ENCODE results near the gene WDFY4.

Gene WDFY4

DNA sequence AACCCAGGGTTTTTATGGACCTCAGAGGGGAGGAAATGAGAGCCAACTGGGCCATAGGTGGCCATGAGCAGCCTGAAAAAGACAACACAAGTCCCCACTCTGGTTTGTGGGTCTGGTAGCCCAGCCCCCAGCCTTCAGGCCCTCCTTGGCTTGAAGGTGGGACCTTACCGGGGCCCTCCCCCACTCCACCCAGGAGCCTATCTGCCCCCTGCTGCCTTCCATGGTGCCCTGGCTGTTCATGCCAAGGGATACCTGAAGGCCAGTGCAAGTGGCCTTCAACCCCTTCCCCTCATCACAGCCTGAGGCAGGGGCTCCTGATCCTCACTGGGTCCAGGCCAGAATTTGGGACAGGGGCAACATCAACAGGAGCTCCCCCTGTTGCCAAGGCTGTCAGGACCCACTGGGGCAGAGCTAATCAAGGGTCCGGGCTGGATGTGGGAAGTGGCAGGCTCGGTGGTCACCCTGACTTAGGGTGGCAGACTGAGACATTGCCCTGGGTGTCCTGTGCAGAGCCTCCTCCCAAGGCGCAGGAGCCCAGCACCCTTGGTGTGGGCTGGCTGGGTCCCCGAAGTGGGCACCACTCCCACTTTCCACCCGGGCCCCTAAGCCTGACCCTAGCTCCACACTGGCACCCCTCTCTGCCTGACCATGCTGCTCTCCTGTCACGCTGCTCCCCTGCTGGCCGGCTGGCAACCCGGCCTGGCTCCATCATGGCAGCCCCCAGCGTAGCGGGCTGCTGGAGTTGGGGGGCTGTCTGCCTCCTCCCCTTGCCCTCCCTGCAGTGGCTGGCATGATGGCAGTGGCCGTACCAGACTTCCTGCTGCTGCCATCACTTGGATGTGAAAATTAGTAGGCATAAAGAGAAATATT lies 6.4 kb downstream of the WDFY4 start:
- no peak overlapping the region for H3K4me2 ChIP-seq (ENCODE audit: insufficient read depth, low read length, poor library complexity, severe bottlenecking)
- H2BK12ac ChIP-seq (ENCODE audit: low read length) = no peak overlapping the region
- no peak overlapping the region for H3K14ac ChIP-seq (ENCODE audit: low read length)
- peaks cover 0 to 3% of the 10 kb centered on the region in 2 donors for H3K9me3 ChIP-seq (replicated peaks in 1 of 2; ENCODE audit: control insufficient read depth in 2 of 2, insufficient read depth in 1 of 2, low read depth in 1 of 2, low read length in 2 of 2)
- no peak overlapping the region for H2AFZ ChIP-seq (ENCODE audit: low read length)
- H3K4ac ChIP-seq (ENCODE audit: low read length) = no peak overlapping the region
- no peak overlapping the region for H3K23ac ChIP-seq (ENCODE audit: low read depth, low read length, poor library complexity)
- H3K27ac ChIP-seq (replicated peaks; ENCODE audit: low read length) = no peak overlapping the region
- no CpG with 5 or more reads among the region's 12 CpGs for WGBS, 2 donors (ENCODE audit: extremely low coverage in 2 of 2, insufficient read length in 2 of 2, insufficient replicate concordance in 1 of 2)
- H3K18ac ChIP-seq (ENCODE audit: low read length) = peak overlapping the region; percentile 77
- H3K4me1 ChIP-seq (ENCODE audit: control insufficient read depth in 2 of 2, insufficient read depth in 1 of 2, low read depth in 1 of 2, low read length in 2 of 2) = no peaks in the 10 kb centered on the region
- no peak overlapping the region for H3K4me3 ChIP-seq (ENCODE audit: low read length in 2 of 2)
- H3K9ac ChIP-seq (ENCODE audit: low read depth, low read length, poor library complexity) = no peak overlapping the region
- H3K79me1 ChIP-seq (ENCODE audit: low read depth, low read length) = no peaks in the 10 kb centered on the region
- H2AK5ac ChIP-seq (ENCODE audit: low read depth, low read length) = peak overlapping the region; percentile 56
- no peak for DNase-seq (ENCODE audit: low spot score)
- no peak overlapping the region for H2BK15ac ChIP-seq (ENCODE audit: low read length)
- H2BK5ac ChIP-seq (ENCODE audit: low read length) = peak overlapping the region; percentile 70
- no peak overlapping the region for H4K91ac ChIP-seq (ENCODE audit: low read depth, low read length, poor library complexity)
- H3K27me3 ChIP-seq (ENCODE audit: control insufficient read depth in 3 of 3, insufficient read depth in 3 of 3, low read depth in 1 of 3, low read length in 3 of 3) = no peaks in the 10 kb centered on the region
- H3K36me3 ChIP-seq (replicated peaks in 1 of 2; ENCODE audit: control insufficient read depth in 2 of 2, insufficient read depth in 2 of 2, low read length in 2 of 2) = no peaks in the 10 kb centered on the region
- H2BK120ac ChIP-seq (ENCODE audit: low read depth, low read length) = peak overlapping the region; percentile 13
- no peak overlapping the region for H4K8ac ChIP-seq (ENCODE audit: low read depth, low read length)

DNA sequence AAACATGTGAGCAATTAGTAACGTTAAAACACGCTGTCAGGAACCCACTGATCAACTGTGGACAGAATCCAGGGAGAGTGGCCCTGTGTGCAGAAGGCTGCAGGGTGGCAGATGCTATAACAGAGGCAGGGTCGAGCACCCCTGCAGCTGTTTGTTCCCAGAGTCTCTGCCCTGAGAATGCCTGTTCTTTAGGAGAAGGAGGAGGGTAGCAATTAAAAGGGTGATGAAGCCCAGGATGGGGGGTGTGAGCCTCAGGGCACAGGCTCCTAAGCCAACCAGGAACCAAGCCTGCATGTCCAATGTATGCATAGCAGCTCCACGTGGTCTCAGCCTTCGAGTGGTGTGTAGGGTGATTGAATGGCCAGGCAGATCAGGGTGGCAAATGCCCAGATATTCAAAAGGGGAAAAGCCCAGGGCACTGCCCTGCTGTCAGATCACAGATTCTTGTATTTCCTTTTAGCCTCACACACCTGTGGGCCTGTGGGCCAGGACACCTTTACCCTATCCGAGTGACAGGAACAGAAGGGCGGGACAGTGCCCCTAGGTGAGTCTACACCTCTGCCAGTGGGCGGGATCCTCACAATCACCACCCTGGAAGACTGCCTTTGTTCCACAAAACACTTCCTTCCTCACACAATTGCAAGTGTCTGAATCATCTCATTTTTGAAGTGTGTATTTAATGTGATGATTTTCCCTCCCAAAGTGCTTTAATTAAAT lies 7.3 kb downstream of the WDFY4 start:
- H4K91ac ChIP-seq (ENCODE audit: low read depth, low read length, poor library complexity) = no peak overlapping the region
- no peak overlapping the region for H4K8ac ChIP-seq (ENCODE audit: low read depth, low read length)
- no peak overlapping the region for H3K4me3 ChIP-seq (ENCODE audit: low read length in 2 of 2)
- H3K4me2 ChIP-seq (ENCODE audit: insufficient read depth, low read length, poor library complexity, severe bottlenecking) = no peak overlapping the region
- no peak overlapping the region for H3K23ac ChIP-seq (ENCODE audit: low read depth, low read length, poor library complexity)
- no peak overlapping the region for H3K27ac ChIP-seq (replicated peaks; ENCODE audit: low read length)
- no CpG with 5 or more reads among the region's 8 CpGs for WGBS, 2 donors (ENCODE audit: extremely low coverage in 2 of 2, insufficient read length in 2 of 2, insufficient replicate concordance in 1 of 2)
- no peaks in the 10 kb centered on the region for H3K79me1 ChIP-seq (ENCODE audit: low read depth, low read length)
- no peak overlapping the region for H2BK15ac ChIP-seq (ENCODE audit: low read length)
- H3K36me3 ChIP-seq (replicated peaks in 1 of 2; ENCODE audit: control insufficient read depth in 2 of 2, insufficient read depth in 2 of 2, low read length in 2 of 2) = no peaks in the 10 kb centered on the region
- H3K18ac ChIP-seq (ENCODE audit: low read length) = no peak overlapping the region
- no peak overlapping the region for H2AFZ ChIP-seq (ENCODE audit: low read length)
- no peaks in the 10 kb centered on the region for H3K4me1 ChIP-seq (ENCODE audit: control insufficient read depth in 2 of 2, insufficient read depth in 1 of 2, low read depth in 1 of 2, low read length in 2 of 2)
- H3K9me3 ChIP-seq (replicated peaks in 1 of 2; ENCODE audit: control insufficient read depth in 2 of 2, insufficient read depth in 1 of 2, low read depth in 1 of 2, low read length in 2 of 2) = peaks cover 0 to 3% of the 10 kb centered on the region in 2 donors
- no peak overlapping the region for H2BK120ac ChIP-seq (ENCODE audit: low read depth, low read length)
- no peak overlapping the region for H3K4ac ChIP-seq (ENCODE audit: low read length)
- no peak overlapping the region for H2BK5ac ChIP-seq (ENCODE audit: low read length)
- no peaks in the 10 kb centered on the region for H3K27me3 ChIP-seq (ENCODE audit: control insufficient read depth in 3 of 3, insufficient read depth in 3 of 3, low read depth in 1 of 3, low read length in 3 of 3)
- no peak for DNase-seq (ENCODE audit: low spot score)
- no peak overlapping the region for H2AK5ac ChIP-seq (ENCODE audit: low read depth, low read length)
- H3K9ac ChIP-seq (ENCODE audit: low read depth, low read length, poor library complexity) = no peak overlapping the region
- no peak overlapping the region for H3K14ac ChIP-seq (ENCODE audit: low read length)
- no peak overlapping the region for H2BK12ac ChIP-seq (ENCODE audit: low read length)

- WGBS, 2 donors (ENCODE audit: extremely low coverage in 2 of 2, insufficient read length in 2 of 2, insufficient replicate concordance in 1 of 2) = no CpG with 5 or more reads among the region's 4 CpGs
- Histone ChIP-seq H2AFZ (ENCODE audit: low read length) (no peak overlapping the region), H2BK12ac (ENCODE audit: low read length) (no peak overlapping the region), H2BK120ac (ENCODE audit: low read depth, low read length) (no peak overlapping the region), H3K14ac (ENCODE audit: low read length) (peak overlapping the region; percentile 47), H3K27ac (replicated peaks; ENCODE audit: low read length) (no peak overlapping the region), H3K23ac (ENCODE audit: low read depth, low read length, poor library complexity) (no peak overlapping the region), H3K27me3 (ENCODE audit: control insufficient read depth in 3 of 3, insufficient read depth in 3 of 3, low read depth in 1 of 3, low read length in 3 of 3) (no peaks in the 10 kb centered on the region), H3K4me2 (ENCODE audit: insufficient read depth, low read length, poor library complexity, severe bottlenecking) (no peak overlapping the region), H3K4ac (ENCODE audit: low read length) (no peak overlapping the region), H3K9ac (ENCODE audit: low read depth, low read length, poor library complexity) (no peak overlapping the region), H3K18ac (ENCODE audit: low read length) (peak overlapping the region; percentile 15), H4K91ac (ENCODE audit: low read depth, low read length, poor library complexity) (no peak overlapping the region), H3K4me1 (ENCODE audit: control insufficient read depth in 2 of 2, insufficient read depth in 1 of 2, low read depth in 1 of 2, low read length in 2 of 2) (no peaks in the 10 kb centered on the region), H2BK15ac (ENCODE audit: low read length) (no peak overlapping the region), H3K79me1 (ENCODE audit: low read depth, low read length) (no peaks in the 10 kb centered on the region), H3K9me3 (replicated peaks in 1 of 2; ENCODE audit: control insufficient read depth in 2 of 2, insufficient read depth in 1 of 2, low read depth in 1 of 2, low read length in 2 of 2) (peaks cover 0 to 3% of the 10 kb centered on the region in 2 donors), H3K4me3 (ENCODE audit: low read length in 2 of 2) (peak overlapping the region in 1 of 2 donors; percentile 16), H2BK5ac (ENCODE audit: low read length) (no peak overlapping the region), H3K36me3 (replicated peaks in 1 of 2; ENCODE audit: control insufficient read depth in 2 of 2, insufficient read depth in 2 of 2, low read length in 2 of 2) (no peaks in the 10 kb centered on the region), H2AK5ac (ENCODE audit: low read depth, low read length) (peak overlapping the region; percentile 29), H4K8ac (ENCODE audit: low read depth, low read length) (no peak overlapping the region)
- DNase-seq (ENCODE audit: low spot score) = no peak
These were observed 8.1 kb downstream of the WDFY4 start for GRCh38 chr10:48692748-48693147.

GRCh38 chr10:48693206-48693605 lies 8.5 kb downstream of the WDFY4 start:
- peaks cover 0 to 3% of the 10 kb centered on the region in 2 donors for H3K9me3 ChIP-seq (replicated peaks in 1 of 2; ENCODE audit: control insufficient read depth in 2 of 2, insufficient read depth in 1 of 2, low read depth in 1 of 2, low read length in 2 of 2)
- DNase-seq (ENCODE audit: low spot score) = no peak
- H2AFZ ChIP-seq (ENCODE audit: low read length) = no peak overlapping the region
- H3K14ac ChIP-seq (ENCODE audit: low read length) = peak overlapping the region; percentile 47
- no peak overlapping the region for H3K4me3 ChIP-seq (ENCODE audit: low read length in 2 of 2)
- H3K4ac ChIP-seq (ENCODE audit: low read length) = no peak overlapping the region
- H3K23ac ChIP-seq (ENCODE audit: low read depth, low read length, poor library complexity) = no peak overlapping the region
- H3K27ac ChIP-seq (replicated peaks; ENCODE audit: low read length) = no peak overlapping the region
- H3K4me2 ChIP-seq (ENCODE audit: insufficient read depth, low read length, poor library complexity, severe bottlenecking) = no peak overlapping the region
- no peak overlapping the region for H3K18ac ChIP-seq (ENCODE audit: low read length)
- no peak overlapping the region for H2BK15ac ChIP-seq (ENCODE audit: low read length)
- H2AK5ac ChIP-seq (ENCODE audit: low read depth, low read length) = peak overlapping the region; percentile 29
- WGBS, 2 donors (ENCODE audit: extremely low coverage in 2 of 2, insufficient read length in 2 of 2, insufficient replicate concordance in 1 of 2) = no CpG with 5 or more reads among the region's 4 CpGs
- no peaks in the 10 kb centered on the region for H3K27me3 ChIP-seq (ENCODE audit: control insufficient read depth in 3 of 3, insufficient read depth in 3 of 3, low read depth in 1 of 3, low read length in 3 of 3)
- no peak overlapping the region for H2BK12ac ChIP-seq (ENCODE audit: low read length)
- H2BK5ac ChIP-seq (ENCODE audit: low read length) = no peak overlapping the region
- H3K4me1 ChIP-seq (ENCODE audit: control insufficient read depth in 2 of 2, insufficient read depth in 1 of 2, low read depth in 1 of 2, low read length in 2 of 2) = no peaks in the 10 kb centered on the region
- H2BK120ac ChIP-seq (ENCODE audit: low read depth, low read length) = no peak overlapping the region
- no peak overlapping the region for H4K8ac ChIP-seq (ENCODE audit: low read depth, low read length)
- H3K36me3 ChIP-seq (replicated peaks in 1 of 2; ENCODE audit: control insufficient read depth in 2 of 2, insufficient read depth in 2 of 2, low read length in 2 of 2) = no peaks in the 10 kb centered on the region
- no peak overlapping the region for H3K9ac ChIP-seq (ENCODE audit: low read depth, low read length, poor library complexity)
- no peak overlapping the region for H4K91ac ChIP-seq (ENCODE audit: low read depth, low read length, poor library complexity)
- no peaks in the 10 kb centered on the region for H3K79me1 ChIP-seq (ENCODE audit: low read depth, low read length)
